Measurements from ENCODE around the gene PSMA5.

PSMA5 gene

GRCh38 chr1:109373126-109373525, 53.1 kb downstream of the PSMA5 start:
- TF ChIP-seq CTCF (IDR thresholded peaks at IDR 0.05; ENCODE audit: low read depth, low read length, missing control alignments): no peak
- no peaks in the 10 kb centered on the region for H3K27me3 ChIP-seq (replicated peaks)
- H3K4me3 ChIP-seq (ENCODE audit: low read depth, low read length): no peak overlapping the region
- H3K36me3 ChIP-seq (replicated peaks): no peaks in the 10 kb centered on the region
- DNase-seq: no peak
- in situ Hi-C loops (cut with HindIII; ENCODE audit: low pct_ligation_motif_present, low sequenced_read_pairs): no loop called here
- peak overlapping the region; percentile 10 for H3K27ac ChIP-seq

DNA sequence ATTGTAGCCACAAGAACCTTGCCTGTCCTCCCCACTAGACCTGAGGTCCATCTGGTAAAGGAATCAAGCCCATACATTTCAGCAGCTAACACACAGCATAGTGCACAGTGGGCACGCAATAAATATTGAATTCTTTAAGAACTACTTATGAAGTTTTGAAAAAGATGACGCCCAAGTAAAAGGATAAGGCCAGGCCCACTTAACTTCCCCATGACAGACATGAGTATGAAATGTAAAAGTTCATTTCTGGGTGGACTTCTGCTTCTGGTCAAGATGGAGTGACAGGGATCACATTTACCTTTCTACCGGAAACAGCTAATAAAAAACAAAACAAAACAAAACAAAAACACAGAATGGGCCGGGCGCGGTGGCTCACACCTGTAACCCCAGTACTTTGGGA, 54.0 kb downstream of the PSMA5 start:
- in situ Hi-C loops (cut with HindIII; ENCODE audit: low pct_ligation_motif_present, low sequenced_read_pairs): no loop called here
- Histone ChIP-seq H3K27me3 (replicated peaks) (no peaks in the 10 kb centered on the region), H3K27ac (peak overlapping the region; percentile 97), H3K36me3 (replicated peaks) (no peaks in the 10 kb centered on the region), H3K4me3 (ENCODE audit: low read depth, low read length) (no peak overlapping the region)
- no peak for TF ChIP-seq CTCF (IDR thresholded peaks at IDR 0.05; ENCODE audit: low read depth, low read length, missing control alignments)
- DNase-seq: no peak

DNA sequence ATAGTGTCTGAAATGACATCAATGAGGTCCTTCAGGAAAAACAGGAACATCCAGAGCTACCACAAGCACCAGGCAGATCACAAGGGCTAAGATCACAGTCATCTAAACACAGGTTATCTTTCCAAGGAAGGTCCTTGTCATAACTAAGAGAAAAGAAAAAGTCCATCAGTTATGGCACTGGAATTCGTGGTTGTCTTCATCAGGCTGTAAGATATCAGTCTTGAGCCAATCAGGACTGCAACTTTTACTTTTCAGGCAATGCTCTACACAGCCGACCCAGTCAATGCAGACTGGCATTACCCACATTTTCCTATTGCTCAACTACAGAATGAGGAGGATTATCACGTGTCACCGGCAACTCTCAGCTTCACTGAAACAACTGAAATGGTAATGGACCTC, 54.9 kb downstream of the PSMA5 start:
- H3K4me3 ChIP-seq (ENCODE audit: low read depth, low read length): peak overlapping the region; percentile 2
- no peaks in the 10 kb centered on the region for H3K27me3 ChIP-seq (replicated peaks)
- TF ChIP-seq CTCF (IDR thresholded peaks at IDR 0.05; ENCODE audit: low read depth, low read length, missing control alignments): no peak
- H3K36me3 ChIP-seq (replicated peaks): peaks cover 5% of the 10 kb centered on the region
- no peak for DNase-seq
- peak overlapping the region; percentile 97 for H3K27ac ChIP-seq
- in situ Hi-C loops (cut with HindIII; ENCODE audit: low pct_ligation_motif_present, low sequenced_read_pairs): no loop called here

DNA sequence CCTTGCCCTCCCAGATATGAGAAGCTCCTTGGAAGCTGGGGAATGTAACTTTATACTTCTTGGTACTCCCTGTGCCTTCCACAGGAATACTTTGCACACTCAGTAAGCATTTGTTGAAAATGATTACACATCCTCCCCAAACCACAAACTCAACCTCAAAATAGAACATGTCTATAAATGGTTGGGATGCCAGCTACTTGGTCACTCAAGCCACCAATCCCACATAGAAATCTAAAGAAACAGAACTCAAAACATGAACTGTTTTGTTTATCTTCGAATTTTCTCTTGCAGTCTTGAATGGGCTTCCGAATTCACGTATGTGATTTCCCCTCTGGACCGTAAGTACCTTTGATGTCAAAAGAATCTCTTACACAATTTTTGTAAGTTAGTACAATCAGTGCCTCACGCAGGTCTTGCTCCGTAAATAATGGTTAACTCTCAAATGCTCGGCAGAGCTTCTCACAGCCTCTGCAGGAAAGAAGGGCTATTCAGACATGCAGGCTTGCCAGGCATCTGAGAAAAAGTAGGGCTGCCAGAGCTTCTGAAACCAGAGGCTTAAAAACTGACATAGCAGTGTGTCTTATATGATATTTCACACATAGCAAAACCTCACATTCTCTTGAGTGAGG, 55.4 kb downstream of the PSMA5 start:
- H3K4me3 ChIP-seq (ENCODE audit: low read depth, low read length): peak overlapping the region; percentile 2
- peak; percentile 90 for DNase-seq
- in situ Hi-C loops (cut with HindIII; ENCODE audit: low pct_ligation_motif_present, low sequenced_read_pairs): no loop called here
- peaks cover 6% of the 10 kb centered on the region for H3K36me3 ChIP-seq (replicated peaks)
- no peak for TF ChIP-seq CTCF (IDR thresholded peaks at IDR 0.05; ENCODE audit: low read depth, low read length, missing control alignments)
- no peaks in the 10 kb centered on the region for H3K27me3 ChIP-seq (replicated peaks)
- peak overlapping the region; percentile 97 for H3K27ac ChIP-seq

GRCh38 chr1:109369167-109369746, 57.0 kb downstream of the PSMA5 start:
- in situ Hi-C loops (cut with HindIII; ENCODE audit: low pct_ligation_motif_present, low sequenced_read_pairs): no loop called here
- no peaks in the 10 kb centered on the region for H3K27me3 ChIP-seq (replicated peaks)
- no peak overlapping the region for H3K4me3 ChIP-seq (ENCODE audit: low read depth, low read length)
- peaks cover 6% of the 10 kb centered on the region for H3K36me3 ChIP-seq (replicated peaks)
- TF ChIP-seq CTCF (IDR thresholded peaks at IDR 0.05; ENCODE audit: low read depth, low read length, missing control alignments): no peak
- peak overlapping the region; percentile 97 for H3K27ac ChIP-seq
- peak; percentile 70 for DNase-seq

DNA sequence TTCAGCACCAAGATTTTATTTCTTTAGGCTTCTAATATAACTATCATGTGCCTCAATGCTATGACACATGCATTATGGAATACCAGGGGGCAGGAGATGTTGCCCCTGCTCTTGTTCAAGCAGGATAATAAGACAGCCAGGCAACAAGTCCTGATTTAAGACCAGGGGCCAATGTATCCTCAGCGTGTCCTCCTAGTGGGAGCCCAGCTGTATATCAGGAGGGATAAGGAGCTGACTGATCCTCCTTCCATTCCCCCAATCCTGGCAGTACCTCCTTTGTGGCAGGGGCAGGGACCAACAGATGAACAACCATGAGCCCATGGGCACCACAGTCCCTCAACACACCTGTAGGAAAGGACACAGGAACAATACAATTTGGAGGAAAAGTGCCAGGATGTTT, 57.8 kb downstream of the PSMA5 start:
- Histone ChIP-seq H3K27me3 (replicated peaks) (no peaks in the 10 kb centered on the region), H3K36me3 (replicated peaks) (peaks cover 6% of the 10 kb centered on the region), H3K27ac (peak overlapping the region; percentile 97), H3K4me3 (ENCODE audit: low read depth, low read length) (no peak overlapping the region)
- peak; percentile 43 for TF ChIP-seq CTCF (IDR thresholded peaks at IDR 0.05; ENCODE audit: low read depth, low read length, missing control alignments)
- no peak for DNase-seq
- in situ Hi-C loops (cut with HindIII; ENCODE audit: low pct_ligation_motif_present, low sequenced_read_pairs): no loop called here

All from brain microvascular endothelial cell (primary cell).